ENCODE data around the gene EPHA1.

The EPHA1 gene

DNA sequence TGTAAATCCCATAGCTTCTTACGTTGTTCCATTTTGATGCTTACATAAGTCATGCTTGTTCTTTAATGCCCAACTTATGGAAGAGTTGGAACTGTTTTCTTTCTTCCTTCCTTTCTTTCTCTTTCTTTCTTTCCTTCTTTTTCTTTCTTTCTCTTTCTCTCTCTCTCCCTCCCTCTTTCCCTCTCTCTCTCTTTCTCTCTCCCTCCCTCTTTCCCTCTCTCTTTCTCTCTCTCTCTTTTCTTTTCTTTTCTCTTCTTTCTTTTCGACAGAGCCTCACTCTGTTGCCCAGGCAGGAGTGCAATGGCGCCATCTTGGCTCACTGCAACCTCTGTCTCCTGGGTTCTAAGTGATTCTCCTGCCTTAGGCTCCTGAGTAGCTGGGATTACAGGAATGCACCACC is 65.1 kb downstream of the EPHA1 start:
- no peak for DNase-seq

DNA sequence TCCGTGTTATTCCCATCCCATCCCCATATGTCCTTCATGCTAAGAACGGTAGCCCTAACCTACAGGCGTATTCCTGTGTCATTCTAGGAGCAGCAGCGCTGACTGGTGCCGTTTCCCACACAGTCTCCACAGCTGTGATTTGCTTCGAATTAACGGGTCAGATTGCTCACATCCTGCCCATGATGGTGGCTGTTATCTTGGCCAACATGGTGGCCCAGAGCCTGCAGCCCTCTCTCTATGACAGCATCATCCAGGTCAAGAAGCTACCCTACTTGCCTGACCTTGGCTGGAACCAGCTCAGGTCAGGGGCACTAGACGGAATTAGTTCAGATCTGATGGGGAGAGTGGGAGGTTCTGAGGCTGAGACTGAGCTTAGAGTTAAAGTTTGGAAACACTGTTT is 66.8 kb downstream of the EPHA1 start:
- DNase-seq = no peak
